Fibroblast of the aortic adventitia (primary cell): ENCODE results near the gene FCSK. TPM values are rescaled to one million over a fixed set of nuclear protein-coding genes. Genes with fewer than 3 reads are reported as not detected.

ENCODE experiments used
- DNase-seq: peaks from one replicate; pipeline ENCODE4 v3.0.0-alpha.2; 2010; ENCODE audit warnings: low read depth
- H3K4me3 ChIP-seq: 2 replicates; pipeline ENCODE4 v1.5.1; 2011; ENCODE audit warnings: low read depth, mild to moderate bottlenecking, control low read depth, low read length, moderate library complexity
- CTCF ChIP-seq: IDR thresholded peaks from 2 replicates; pipeline ENCODE4 v1.5.1; 2011; ENCODE audit warnings: mild to moderate bottlenecking, low read length, control low read depth, inconsistent platforms; ENCODE audit not compliant: insufficient read depth
- total RNA-seq: library from RNA; depleted of rRNA; stranded (reverse); fragments of >200 nt; gene quantifications from 2 replicates; pipeline ENCODE4 v1.2.3, GENCODE V29; 2012; ENCODE audit warnings: low replicate concordance

The FCSK gene
- total RNA-seq, 1 donor, result 8.9 TPM

DNA sequence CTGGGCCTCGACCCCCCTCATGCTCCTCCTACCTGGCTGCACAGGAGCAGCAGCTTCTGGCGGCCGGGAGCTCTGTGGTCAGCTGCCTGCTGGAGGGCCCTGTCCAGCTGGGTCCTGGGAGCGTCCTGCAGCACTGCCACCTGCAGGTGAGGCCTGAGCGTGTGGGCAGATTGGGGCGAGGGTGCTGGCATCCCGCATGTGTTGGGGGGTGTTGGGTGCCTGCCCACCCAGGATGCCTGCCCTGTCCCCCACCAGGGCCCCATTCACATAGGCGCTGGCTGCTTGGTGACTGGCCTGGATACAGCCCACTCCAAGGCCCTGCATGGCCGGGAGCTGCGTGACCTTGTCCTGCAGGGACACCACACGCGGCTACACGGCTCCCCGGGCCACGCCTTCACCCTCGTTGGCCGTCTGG, 16.5 kb downstream of the FCSK start:
- peak; percentile 45 for TF ChIP-seq CTCF
- DNase-seq, result peak; percentile 18

GRCh38 chr16:70472786-70473433, 18.5 kb downstream of the FCSK start:
- no peak overlapping the region for H3K4me3 ChIP-seq
- no peak for DNase-seq
- TF ChIP-seq CTCF, result no peak

More for the DNA sequence above, 16.5 kb downstream of the FCSK start:
- no peak overlapping the region for H3K4me3 ChIP-seq

DNA sequence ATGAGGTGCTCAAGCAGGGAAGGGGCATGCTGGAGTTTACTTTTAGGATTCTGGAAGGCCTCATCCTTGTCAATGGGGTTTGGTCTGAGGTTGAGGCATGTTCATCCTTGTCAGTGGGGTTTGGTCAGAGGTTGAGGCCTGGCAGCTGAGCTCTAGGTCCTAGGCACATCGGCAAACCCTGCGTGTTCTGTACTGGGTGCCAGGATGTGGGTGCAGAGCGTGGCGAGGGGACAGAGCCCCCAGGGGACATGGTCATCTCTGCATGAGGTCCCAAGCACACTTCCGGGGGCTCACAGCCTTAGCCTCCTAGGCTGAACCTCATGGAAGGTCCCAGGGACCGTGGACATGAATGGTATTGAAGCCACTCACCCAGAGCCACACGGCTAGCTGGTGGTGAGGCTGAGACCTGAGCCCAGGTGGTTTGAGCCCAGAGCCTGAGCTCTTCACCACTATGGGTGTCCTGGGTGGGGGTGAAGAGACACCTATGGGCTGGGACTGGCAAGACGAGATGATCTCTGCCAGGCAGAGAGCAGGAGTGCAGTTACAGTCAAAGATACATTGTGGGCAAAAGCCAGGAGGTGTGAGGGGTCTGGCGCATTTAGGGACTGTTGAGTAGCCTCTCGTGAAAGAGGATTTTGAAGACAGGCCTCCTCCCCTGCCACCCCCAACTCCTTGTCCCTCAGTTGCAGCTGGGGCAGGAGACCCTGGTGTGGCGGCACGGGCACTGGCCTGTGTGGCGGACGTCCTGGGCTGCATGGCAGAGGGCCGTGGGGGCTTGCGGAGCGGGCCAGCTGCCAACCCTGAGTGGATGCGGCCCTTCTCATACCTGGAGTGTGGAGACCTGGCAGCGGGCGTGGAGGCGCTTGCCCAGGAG, 19.3 kb downstream of the FCSK start:
- no peak for TF ChIP-seq CTCF
- H3K4me3 ChIP-seq, result no peak overlapping the region
- no peak for DNase-seq

DNA sequence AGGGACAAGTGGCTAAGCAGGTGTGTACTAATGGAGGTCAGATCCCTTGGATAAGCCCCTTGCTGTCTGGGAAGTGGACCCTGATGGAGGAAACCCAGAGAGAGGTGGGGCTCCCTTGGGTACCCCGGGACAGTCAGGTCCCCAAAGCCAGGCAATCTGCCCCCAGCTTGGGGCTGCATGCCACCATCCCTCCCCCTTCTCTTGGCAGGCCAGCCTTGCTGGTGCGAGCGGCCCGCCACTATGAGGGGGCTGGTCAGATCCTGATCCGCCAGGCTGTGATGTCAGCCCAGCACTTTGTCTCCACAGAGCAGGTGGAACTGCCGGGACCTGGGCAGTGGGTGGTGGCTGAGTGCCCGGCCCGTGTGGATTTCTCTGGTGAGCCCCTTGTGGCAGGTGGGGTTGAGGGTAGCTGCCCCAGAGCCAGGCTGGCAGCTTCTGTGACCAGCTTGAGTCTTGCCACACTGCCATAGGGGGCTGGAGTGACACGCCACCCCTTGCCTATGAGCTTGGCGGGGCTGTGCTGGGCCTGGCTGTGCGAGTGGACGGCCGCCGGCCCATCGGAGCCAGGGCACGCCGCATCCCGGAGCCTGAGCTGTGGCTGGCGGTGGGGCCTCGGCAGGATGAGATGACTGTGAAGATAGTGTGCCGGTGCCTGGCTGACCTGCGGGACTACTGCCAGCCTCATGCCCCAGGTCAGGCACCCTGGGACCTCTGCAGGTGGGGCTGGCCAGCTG, 20.1 kb downstream of the FCSK start:
- no peak overlapping the region for H3K4me3 ChIP-seq
- TF ChIP-seq CTCF, result no peak

GRCh38 chr16:70475054-70475871, 20.9 kb downstream of the FCSK start:
- no peak overlapping the region for H3K4me3 ChIP-seq
- no peak for TF ChIP-seq CTCF
- no peak for DNase-seq

More for the DNA sequence above, 20.1 kb downstream of the FCSK start:
- DNase-seq, result no peak
